HG03139 (cell line): ENCODE data around the gene P2RY14.
A peak's percentile ranks its signal among the peaks of the same experiment; 100 is the strongest.

Source experiments
- ATAC-seq: cut with Tn5 transposase; IDR thresholded peaks from one replicate; pipeline ENCODE4 v1.9.1; 2021; ENCODE audit not compliant: unreplicated experiment

P2RY14 gene

GRCh38 chr3:151219056-151219455 is 59.3 kb downstream of the P2RY14 start:
- no peak for ATAC-seq

DNA sequence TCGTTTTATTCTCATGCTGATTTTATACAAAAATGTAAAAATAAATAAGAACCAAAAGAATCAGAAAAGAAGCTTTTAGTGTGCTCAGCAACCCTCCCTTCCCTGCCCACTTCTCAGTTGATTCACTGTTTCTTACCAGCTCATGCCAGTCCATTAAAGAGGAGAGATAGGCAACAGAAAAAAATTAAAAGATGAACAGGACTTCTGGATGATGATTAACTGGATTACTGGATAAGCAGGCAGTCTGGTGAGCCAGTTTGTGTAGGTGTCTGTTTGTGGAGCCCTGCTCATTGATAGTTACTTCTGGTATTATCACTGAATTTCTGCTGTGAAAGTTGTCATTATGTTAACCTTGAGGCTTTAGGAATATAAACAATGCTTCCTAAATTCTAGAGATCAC is 60.2 kb downstream of the P2RY14 start:
- ATAC-seq, result no peak

- ATAC-seq, result no peak
These were observed 61.4 kb downstream of the P2RY14 start for GRCh38 chr3:151216641-151217607.

GRCh38 chr3:151214459-151214858 is 63.9 kb downstream of the P2RY14 start:
- ATAC-seq, result no peak

GRCh38 chr3:151213881-151214280 is 64.5 kb downstream of the P2RY14 start:
- ATAC-seq, result no peak

- no peak for ATAC-seq
These were observed 65.2 kb downstream of the P2RY14 start for GRCh38 chr3:151213151-151213550.

GRCh38 chr3:151210676-151211381 is 67.5 kb downstream of the P2RY14 start:
- no peak for ATAC-seq

GRCh38 chr3:151209654-151210053 is 68.7 kb downstream of the P2RY14 start:
- no peak for ATAC-seq

- ATAC-seq, result no peak
These were observed 72.1 kb downstream of the P2RY14 start for GRCh38 chr3:151206201-151206600.

GRCh38 chr3:151205482-151205881 is 72.9 kb downstream of the P2RY14 start:
- ATAC-seq, result no peak

DNA sequence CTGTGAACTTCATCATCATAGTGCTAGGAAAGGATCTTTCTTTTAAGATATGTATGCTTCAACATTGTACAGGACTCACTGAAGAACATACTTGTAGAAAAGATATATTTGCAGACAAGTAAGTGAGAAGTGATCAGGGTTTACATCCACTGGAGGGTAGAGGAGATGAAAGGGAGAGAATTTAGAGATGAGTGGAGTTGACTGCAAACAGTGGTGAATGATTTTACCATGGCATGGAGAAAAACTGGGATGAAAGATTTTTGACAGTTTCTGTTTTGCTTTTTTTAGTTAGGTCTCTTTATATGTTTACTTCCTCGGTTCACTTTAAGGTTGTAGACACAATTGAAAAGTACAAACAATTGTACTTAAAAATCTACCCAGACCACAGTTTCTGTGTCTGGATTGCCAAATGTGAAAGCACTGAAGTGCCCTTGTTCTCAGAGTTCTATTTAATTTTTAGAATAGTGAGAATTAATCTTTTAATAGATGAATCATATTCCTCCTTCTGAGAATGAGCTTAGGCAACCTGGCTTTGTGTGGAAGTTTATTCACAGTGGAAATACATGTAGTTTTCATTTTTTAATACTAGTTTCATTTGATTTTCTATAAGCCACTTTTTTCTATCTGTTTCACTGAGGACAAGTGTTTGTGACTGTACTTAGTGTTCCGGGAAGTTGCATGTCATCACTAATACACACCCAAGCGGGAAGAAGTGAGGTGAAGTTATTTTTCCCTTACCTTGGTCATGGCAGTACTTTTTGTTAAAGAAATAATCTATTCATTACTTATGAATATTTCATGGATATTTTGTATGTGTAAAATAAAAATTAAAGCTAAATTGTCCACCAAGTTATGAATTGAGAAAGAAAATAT is 73.6 kb downstream of the P2RY14 start:
- no peak for ATAC-seq

DNA sequence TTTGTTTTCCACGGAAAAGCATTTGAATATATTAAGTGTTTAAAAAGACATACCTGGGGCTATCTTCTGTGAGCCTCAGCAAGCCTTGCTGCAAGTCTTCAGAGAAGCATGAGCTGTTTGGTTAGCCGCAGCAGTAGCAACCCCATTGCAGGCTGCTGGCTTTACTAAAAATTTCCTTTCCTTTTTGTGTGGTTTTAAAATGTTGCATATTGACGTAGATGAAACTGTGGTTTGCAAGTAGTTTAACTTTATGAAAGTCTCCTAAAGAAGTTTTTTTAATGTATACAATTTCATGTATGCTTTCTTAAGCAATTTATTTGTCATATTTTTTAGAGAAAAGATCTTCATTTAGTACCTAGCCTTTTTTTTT is 75.3 kb downstream of the P2RY14 start, which contains the start of gene GPR171:
TSS of gene GPR171 (minus strand) at position 166 of the 370 bp plus-strand sequence. CDS start 3,830 bp downstream, outside the sequence.
- peak; percentile 78 for ATAC-seq

DNA sequence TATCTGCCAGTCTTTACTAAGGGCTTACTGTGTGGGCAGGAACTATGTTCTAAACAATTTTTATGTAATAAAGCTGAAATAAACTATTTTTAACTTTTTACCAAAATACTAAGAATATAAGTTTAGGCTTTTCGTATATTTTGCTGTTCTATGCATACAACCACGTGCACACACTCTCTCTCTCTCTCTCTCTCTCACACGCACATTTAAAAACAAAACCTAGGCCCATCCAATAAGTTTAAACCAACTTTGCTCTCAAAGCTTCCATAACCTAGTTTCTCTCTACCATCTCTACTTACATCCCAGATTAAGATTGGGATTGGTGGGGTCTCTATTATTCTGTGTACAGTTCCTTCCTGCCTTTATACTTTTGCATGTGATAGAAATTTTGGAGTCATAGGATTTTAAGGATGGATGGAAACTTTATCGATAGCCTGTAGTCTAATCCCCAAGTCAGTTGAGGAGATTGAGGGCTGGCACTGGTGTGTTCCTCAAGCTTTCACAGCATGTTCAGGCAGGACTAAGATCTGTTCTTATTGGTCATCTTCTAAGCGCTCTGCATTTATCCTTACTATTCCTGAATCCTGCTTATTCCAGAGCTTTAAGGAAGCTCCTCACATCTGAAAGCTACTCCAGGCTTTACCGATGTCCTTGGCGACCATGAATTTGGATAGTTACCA is 77.2 kb downstream of the P2RY14 start:
- no peak for ATAC-seq

DNA sequence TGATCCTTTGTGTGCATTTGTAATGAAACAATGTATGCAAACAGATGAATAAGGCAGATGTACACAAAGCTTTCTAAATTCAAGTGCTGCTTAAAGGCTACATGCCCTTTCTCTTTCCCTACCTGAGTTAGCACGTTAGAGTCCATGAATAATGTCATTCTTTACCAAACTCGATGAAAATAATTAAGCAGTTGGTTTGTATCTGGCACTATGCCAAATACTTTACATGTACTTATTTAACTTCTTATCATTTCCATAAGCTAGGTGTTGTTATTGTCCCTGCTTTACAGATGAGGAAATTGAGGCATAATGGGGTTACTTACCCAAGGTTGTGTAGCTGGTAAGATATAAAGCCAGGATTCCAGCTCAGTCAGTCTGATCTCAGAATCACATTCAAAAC is 77.8 kb downstream of the P2RY14 start:
- no peak for ATAC-seq

- ATAC-seq, result no peak
These were observed 78.5 kb downstream of the P2RY14 start for GRCh38 chr3:151199554-151200438.

- ATAC-seq, result no peak
These were observed 79.5 kb downstream of the P2RY14 start for GRCh38 chr3:151198849-151199248.

GRCh38 chr3:151197981-151198767 is 80.2 kb downstream of the P2RY14 start:
- ATAC-seq, result no peak

GRCh38 chr3:151197228-151197627 is 81.1 kb downstream of the P2RY14 start:
- no peak for ATAC-seq

DNA sequence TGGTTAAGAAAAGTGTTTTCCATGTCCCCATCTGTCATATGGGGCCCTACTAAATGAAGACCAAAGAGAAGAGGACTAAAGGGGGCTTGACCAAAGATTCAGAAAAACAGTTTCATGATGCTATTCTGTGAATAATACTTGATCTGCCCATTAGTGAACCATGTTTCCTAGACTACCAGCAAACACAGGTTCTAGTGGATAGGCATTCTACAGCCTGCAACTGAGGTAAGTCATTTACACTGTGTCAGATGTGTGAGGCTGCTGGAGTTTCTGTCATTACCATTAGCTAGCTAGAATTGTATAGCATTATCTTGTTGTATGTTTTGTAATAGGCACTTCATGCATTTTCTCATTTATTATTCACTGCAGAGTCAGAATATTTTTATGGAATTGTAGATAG is 81.9 kb downstream of the P2RY14 start:
- ATAC-seq, result no peak
